ENCODE data around the gene DDX20.

DDX20 gene

GRCh38 chr1:111751906-111752575 lies 3.7 kb upstream of the DDX20 start:
- no peak for DNase-seq

GRCh38 chr1:111754984-111755330 lies 744 bp upstream of the DDX20 start:
- DNase-seq, result no peak

DNA sequence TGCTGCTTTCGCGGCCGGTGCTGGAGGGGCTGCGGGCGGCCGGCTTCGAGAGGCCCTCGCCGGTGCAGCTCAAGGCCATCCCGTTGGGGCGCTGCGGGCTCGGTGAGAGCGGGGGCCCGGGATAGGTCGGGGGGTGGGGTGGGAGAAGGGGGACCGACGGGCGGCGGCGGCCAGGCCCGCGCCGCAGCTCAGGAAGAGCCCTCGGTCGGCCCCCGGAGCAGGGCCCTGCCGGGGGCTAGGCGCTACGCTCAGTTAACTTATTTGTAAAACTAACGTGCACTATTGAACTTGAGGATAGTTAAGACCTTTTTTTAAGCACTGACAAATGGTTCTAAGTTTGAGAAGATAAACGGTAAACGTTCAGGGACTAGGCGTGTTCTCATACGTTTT lies 418 bp downstream of the DDX20 start:
- no peak for DNase-seq

- no peak for DNase-seq
Measured at GRCh38 chr1:111758373-111758772, 2.7 kb downstream of the DDX20 start.

GRCh38 chr1:111761717-111762116 lies 6.0 kb downstream of the DDX20 start:
- no peak for DNase-seq

DNA sequence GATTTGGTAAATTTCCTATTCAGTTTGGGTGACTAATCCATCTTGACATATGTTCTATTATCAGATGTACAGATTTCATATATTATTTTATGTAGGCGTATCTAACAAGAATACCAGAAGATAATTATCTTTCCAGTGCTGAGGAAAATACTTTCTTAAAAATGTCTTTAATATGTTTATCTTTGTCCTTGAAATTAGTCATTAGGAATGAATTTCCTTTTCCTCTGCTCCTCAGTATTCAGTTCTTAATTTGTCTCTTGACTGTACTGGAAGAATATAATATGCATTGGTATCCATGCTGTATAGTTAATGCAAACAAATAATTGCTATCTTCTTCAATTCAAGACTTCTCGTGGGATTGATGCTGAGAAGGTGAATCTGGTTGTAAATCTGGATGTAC lies 6.6 kb downstream of the DDX20 start:
- no peak for DNase-seq

DNA sequence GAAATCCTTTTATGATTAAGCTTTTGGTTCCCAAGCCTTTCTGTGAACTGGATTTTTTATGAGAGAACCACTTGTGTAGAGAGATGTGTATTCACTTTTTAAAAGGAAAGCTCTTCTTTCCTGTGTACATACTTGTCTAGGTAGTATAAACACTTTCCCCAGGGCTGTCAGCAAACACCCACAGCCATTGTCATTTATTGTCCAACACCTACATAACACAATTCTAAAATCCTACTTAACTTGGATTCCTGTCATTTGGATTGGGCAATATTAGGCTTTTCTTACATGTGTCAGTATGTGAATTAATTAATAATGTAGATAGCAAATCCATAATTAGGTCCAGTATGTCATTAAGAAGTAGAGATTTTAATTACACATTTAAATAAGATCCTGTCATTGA lies 12.3 kb downstream of the DDX20 start:
- no peak for DNase-seq

- DNase-seq, result no peak
Measured at GRCh38 chr1:111768625-111769024, 12.9 kb downstream of the DDX20 start.

DNA sequence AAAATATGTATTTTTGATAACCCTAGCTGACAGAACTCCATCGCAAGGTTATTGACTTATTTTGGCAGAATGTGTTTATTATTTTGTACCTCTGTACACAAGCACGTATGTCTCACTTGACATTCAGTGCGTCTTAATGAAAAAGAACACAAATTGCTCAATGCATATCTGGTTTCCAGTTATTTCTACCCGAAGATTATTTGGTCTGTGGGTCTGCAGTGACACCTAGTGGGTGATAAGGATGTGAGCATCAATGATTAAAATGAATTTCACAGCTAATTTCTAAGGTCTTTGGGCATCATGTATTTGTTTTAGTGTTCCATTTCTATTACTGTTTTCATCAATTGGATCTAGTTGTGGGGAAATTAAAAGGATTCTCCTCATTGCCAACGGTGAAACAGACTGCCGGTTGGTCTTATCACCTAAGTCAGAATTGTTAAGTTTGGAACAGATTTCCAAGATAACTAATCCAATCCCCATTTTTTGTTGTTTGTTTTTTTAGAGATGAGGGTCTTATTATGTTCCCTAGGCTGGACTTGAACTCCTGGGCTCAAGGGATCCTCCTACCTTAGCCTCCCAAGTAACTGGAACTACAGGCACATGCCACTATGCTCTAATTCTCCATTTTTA lies 13.9 kb downstream of the DDX20 start:
- DNase-seq, result no peak

- no peak for DNase-seq
Measured at GRCh38 chr1:111770916-111771315, 15.2 kb downstream of the DDX20 start.

DNA sequence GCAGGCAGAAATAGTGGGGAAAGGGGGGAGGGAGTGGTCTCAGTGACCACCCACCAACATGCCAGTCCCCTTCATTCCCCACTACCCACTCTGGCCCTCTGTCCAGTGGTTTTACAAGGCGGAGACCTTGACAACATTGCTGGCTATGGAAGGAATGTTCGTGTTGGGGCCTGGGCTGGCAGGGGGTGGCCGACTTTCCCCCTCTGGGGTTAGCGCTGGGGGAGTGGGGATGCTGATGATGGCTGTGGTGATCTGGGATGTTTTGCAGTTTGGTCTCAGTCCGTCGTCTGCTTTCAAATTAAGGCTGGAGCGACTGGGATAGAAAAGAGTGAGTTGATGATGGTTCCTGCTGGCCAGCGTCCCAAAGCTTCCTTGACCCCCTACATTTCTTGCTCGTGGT lies 20.3 kb downstream of the DDX20 start:
- DNase-seq, result no peak

- DNase-seq, result no peak
Measured at GRCh38 chr1:111776391-111776790, 20.7 kb downstream of the DDX20 start.

DNA sequence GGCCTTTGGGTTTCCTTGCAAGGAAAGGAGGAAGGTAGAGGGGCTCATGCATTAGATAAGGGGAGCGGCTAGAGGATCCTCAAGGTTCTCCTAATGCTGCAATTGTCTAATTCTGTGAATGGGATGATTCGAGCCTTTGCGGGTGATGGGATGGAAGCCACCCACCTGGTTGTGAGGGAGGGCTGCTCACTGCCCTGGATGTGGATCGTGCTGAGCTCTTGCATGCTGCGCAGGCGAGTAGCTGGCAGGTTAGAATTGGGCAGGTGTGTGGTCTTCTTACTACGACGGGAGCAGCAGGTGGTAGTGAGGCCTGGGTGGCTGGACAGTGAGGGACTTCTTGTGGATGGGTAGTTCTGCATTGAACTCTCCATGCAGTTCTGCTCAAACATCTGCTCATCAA lies 21.2 kb downstream of the DDX20 start:
- no peak for DNase-seq

GRCh38 chr1:111777301-111777700 lies 21.6 kb downstream of the DDX20 start:
- DNase-seq, result no peak

DNA sequence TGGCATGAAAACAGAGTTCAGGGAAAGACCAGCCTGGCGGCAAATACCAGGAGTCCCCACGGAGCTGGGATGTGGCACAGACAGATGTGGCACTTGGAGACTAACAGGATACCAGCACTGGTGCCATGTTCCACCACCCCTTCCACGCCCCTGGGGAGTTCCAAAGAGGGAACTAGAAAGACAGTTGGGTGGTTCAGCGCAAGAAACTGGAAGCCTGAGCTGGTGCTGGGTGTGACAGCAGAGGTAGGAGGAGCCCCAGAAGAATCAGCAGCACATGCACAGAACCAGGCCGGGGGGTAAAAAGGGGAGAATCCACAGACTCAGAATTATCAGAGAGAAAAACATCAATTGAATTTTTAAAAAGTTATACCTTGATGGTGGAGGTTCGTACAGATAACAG lies 22.4 kb downstream of the DDX20 start:
- no peak for DNase-seq

- DNase-seq, result no peak
Measured at GRCh38 chr1:111778541-111779051, 22.9 kb downstream of the DDX20 start.

DNA sequence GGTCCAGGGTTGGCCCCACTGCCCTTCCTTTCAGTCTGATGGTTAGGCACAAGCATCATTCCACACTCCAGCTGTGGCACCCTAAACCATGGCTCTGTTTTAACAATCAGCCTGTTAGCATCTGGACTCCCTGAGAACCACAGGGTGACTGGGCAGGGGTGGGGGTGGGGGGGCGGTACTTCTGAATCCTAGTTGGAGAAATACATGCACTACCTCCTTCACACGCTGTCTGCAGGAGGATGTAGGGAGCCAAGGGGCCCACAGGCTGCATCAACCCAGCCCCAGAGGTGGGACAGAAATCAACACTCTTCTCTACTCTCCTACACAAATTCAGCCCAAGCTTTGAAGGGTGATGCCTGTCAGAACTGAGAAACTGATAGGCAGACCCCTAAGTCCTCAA lies 23.8 kb downstream of the DDX20 start:
- DNase-seq, result no peak

DNA sequence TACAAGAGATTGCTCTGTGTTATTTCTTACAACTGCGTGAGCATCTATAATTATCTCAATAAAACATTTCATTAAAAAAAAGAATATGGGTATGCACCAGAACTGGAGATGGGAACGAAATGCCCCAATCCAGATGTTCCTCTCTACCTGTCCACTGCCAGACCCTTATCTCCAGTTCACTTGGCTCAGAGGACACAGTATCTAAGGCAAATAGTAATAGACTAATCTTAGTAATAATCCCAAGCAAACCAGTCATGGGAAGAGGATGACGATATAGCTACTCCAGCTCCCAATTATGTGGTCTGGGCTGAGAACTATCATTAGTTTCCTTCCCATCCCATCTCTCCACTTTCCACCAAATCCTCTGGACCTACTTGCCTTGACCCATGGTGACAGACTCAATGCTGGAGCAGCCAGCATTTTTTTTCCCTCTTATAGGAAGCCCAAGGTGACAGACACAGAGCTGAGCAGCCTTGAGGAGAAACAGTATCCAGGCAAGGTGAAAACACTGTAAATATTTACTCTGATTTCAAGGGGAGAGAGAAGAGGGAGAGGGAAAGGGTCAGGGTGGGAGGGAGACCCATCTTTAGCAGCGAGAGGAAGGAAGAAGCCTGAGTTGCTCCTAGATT lies 28.7 kb downstream of the DDX20 start:
- no peak for DNase-seq

DNA sequence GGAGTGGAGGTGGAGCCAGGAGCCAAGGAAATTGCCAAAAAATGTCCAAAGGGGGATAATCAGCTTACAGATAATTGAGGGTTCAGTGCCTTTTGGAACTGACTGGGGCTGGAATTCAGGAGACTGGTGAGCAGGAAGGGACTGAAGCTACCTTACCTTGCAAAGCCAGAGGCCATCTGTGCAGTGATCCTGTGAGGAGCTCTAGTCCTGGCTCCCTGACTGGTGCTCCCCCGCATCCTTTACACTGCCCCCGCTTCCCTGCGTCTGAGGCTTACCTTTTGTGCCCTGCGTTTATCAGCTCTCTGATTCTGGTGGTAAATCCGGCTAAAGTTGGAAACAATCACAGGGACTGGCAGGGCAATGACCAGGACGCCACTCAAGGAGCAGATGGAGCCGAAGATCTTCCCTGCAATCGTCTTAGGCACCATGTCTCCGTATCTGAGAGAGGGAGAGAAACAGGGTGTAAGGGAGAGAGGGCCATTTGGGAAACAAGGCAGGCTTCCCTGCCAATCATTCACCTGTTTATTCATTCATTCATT lies 31.0 kb downstream of the DDX20 start:
- DNase-seq, result no peak

DNA sequence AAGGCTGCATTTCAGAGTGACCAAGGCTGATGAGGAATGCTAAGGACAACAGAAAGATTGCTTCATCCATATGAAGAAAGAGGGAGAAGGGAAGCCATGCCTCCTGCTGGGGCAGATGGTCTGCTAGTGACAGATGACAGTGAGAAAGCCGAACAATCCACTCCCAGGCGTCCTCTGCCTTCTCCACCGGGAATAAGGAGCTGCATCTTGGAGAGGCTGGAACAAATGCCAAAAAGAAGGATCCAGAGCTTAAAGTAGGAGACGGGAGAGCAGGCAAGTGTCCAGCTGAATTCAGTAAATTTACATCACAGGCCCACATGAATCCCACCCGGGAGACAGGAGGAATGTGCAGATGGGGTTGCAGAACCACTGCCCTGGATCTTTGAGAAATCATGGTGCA lies 33.4 kb downstream of the DDX20 start:
- no peak for DNase-seq

DNA sequence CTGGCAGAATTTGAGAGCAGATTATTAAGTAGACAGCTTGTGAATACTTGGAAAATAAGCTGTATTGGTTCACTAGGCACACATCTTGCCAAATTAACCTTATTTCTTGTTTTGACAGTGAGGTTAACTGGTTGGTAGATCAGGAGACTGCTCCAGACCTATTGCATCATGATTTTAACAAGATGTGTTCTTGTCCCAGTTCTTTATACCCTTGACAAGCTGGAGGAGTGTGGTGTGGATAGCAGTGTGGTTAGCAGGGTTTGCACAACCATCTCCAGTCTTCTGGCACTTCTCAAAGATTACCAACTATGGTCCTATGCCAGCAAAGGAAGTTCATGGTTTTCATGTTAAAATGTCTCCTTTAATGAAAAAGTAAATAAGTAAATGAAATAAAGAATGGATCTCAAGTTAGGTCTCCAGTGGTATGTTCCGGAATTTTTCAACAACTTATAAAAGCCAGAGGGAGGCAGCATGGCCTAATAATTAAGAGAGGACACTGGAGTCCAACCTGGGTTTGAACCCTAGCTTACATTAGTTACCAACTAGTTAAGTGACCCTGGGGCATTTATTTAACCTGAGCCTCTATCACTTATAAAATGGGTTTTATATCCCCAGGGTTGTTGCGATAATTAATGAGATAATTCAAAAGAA lies 34.1 kb downstream of the DDX20 start:
- no peak for DNase-seq

- no peak for DNase-seq
Measured at GRCh38 chr1:111791776-111792175, 36.1 kb downstream of the DDX20 start.

GRCh38 chr1:111792249-111792648 lies 36.5 kb downstream of the DDX20 start:
- no peak for DNase-seq

GRCh38 chr1:111793923-111794322 lies 38.2 kb downstream of the DDX20 start:
- DNase-seq, result no peak

All from NCI-H187 treated with DMSO at 0.1 percent for 48 hours (cell line).